Testis (tissue), 3 donors: ENCODE measurements around the gene ME2. TPM values are rescaled to one million over a fixed set of nuclear protein-coding genes. Genes with fewer than 3 reads are reported as not detected.
"Not testable (repeated sequence)": the region's sequence is repeated elsewhere in the genome, so short reads cannot be mapped to it uniquely, and the experiment has no call there.

ENCODE experiments used
- DNase-seq: peaks from one replicate; pipeline ENCODE4 v3.0.0-alpha.2; 2019
- H3K27ac ChIP-seq, 2 donors: fragments of 200-600 bp; sonication (generic); one replicate each; pipeline ENCODE4 v1.5.1; 2019
- H3K27me3 ChIP-seq: fragments of 200-600 bp; sonication (generic); one replicate; pipeline ENCODE4 v1.5.1; 2019
- H3K36me3 ChIP-seq: fragments of 200-600 bp; sonication (generic); one replicate; pipeline ENCODE4 v1.5.1; 2017; ENCODE audit warnings: low read depth; ENCODE audit errors: missing control alignments
- H3K4me1 ChIP-seq: fragments of 200-600 bp; sonication (generic); one replicate; pipeline ENCODE4 v1.5.1; 2019
- H3K4me3 ChIP-seq, 2 donors: fragments of 200-600 bp; sonication (generic); one replicate each; pipeline ENCODE4 v1.5.1; 2017 to 2019
- H3K9me3 ChIP-seq: fragments of 200-600 bp; sonication (generic); one replicate; pipeline ENCODE4 v1.5.1; 2017
- POLR2A ChIP-seq: fragments of 450-650 bp; IDR thresholded peaks from one replicate; pipeline ENCODE4 v1.6.1; 2017; ENCODE audit warnings: antibody characterized with exemption, mild to moderate bottlenecking, moderate library complexity
- WGBS, 2 donors: methylation state at CpG; one replicate each; pipeline ENCODE4 v1.1.5; 2018; 5-methylcytosine and 5-hydroxymethylcytosine counted together
- intact Hi-C: fragments of 100-400 bp; cut with DNase I; formaldehyde crosslinking; loops from one replicate; pipeline ENCODE4 v1.15.1; 2023; ENCODE audit warnings: low total_unique reads
- polyA plus RNA-seq: library from polyadenylated mRNA; stranded (reverse); fragments of 350-450 nt; fragmentation: Illumina TruSeq; extraction: RNeasy Lipid Tissue Mini Kit (QIAGEN cat#74804); gene quantifications from one replicate; pipeline ENCODE4 v1.2.3, GENCODE V29; 2014; ENCODE audit warnings: low read depth, low replicate concordance; ENCODE audit not compliant: insufficient read depth
- total RNA-seq, 2 donors: library from RNA; depleted of rRNA; stranded (reverse); fragments of >200 nt; gene quantifications; one replicate each; pipeline ENCODE4 v1.2.3, GENCODE V29; 2016
- TF ChIP-seq, protein P1 (sequence below), 3 experiments: fragments of 450-650 bp in 2 of 3; fragments of 200-600 bp in 1 of 3; sonication (generic) in 1 of 3; IDR thresholded peaks; one replicate each; pipeline ENCODE4 v1.5.1; 2016 to 2019; ENCODE audit warnings: antibody characterized with exemption in 3 of 3, mild to moderate bottlenecking in 2 of 3, moderate library complexity in 1 of 3

Gene ME2
- total and polyA plus RNA-seq, 3 donors from 2014 or later, result 49.2 to 101 (median 72.0) TPM

DNA sequence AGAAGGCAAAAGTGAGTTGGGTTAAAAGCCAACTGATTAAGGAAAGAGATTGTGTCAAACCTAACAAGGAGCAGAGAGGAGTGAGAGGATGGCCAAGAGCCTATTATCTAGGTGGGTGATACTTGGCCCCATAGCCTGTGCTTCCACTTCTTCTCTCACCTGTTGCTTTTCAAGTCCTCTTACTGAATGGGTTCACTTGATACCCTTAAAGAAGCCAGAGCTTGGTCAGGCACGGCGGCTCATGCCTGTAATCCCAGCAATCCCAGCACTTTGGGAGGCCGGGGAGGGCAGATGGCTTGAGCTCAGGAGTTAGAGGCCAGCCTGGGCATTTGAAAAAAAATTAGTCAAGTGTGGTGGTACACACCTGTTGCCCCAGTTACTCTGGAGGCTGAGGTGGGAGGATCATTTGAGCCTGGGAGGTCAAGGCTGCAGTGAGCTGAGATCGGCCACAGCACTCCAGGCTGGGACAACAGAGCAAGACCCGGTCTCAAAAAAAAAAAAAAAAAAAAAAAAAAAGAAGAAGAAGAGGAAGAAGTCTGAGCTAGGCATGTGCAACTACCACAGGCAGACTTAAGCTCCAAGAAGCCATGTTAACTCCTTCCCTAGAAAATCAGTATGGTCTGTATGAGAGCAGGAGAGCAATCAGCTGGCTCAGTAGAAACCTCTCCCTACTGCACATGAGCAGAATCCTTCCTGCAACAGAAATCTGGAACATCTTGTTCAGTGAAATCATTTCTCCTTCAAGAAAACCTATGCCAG, 28.4 kb upstream of the ME2 start:
- WGBS, 2 donors, result 83 to 98% methylated on average over 3 to 5 of the region's 5 CpGs

DNA sequence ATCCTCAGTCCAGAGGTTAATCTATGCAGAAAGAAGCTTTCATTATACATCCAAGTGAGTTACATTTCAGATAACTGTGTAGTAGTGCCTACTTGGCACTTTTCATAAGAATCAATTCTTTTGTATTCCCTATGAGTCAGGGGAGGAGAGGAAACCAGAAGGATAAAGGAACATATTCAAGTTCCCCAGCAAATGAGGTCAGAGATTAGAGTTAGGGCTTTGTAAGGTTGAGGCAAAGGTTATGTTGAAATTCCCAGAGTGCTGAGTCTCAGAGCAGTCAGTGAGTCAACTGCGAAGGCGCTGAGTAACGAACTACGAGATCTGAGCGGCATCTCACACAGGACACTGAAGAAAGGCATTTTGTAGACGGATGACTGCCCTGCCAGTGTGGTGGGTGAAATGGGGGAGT, 25.1 kb upstream of the ME2 start:
- Histone ChIP-seq H3K4me3 (no peak overlapping the region), H3K27ac (peak overlapping the region; percentile 55 to 75), H3K9me3 (no peaks in the 10 kb centered on the region), H3K4me1 (peaks cover 14% of the 10 kb centered on the region), H3K36me3 (no peaks in the 10 kb centered on the region), H3K27me3 (no peaks in the 10 kb centered on the region)
- TF ChIP-seq POLR2A, result no peak
- TF ChIP-seq, protein P1, sequence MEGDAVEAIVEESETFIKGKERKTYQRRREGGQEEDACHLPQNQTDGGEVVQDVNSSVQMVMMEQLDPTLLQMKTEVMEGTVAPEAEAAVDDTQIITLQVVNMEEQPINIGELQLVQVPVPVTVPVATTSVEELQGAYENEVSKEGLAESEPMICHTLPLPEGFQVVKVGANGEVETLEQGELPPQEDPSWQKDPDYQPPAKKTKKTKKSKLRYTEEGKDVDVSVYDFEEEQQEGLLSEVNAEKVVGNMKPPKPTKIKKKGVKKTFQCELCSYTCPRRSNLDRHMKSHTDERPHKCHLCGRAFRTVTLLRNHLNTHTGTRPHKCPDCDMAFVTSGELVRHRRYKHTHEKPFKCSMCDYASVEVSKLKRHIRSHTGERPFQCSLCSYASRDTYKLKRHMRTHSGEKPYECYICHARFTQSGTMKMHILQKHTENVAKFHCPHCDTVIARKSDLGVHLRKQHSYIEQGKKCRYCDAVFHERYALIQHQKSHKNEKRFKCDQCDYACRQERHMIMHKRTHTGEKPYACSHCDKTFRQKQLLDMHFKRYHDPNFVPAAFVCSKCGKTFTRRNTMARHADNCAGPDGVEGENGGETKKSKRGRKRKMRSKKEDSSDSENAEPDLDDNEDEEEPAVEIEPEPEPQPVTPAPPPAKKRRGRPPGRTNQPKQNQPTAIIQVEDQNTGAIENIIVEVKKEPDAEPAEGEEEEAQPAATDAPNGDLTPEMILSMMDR (IDR thresholded peaks at IDR 0.05), result no peak
- peak; percentile 68 for DNase-seq
- intact Hi-C loops, result no loop called here
- 58 to 76% methylated on average over 6 of the region's 6 CpGs for WGBS, 2 donors

More for the DNA sequence above, 28.4 kb upstream of the ME2 start:
- Histone ChIP-seq H3K4me1 (peaks cover 14% of the 10 kb centered on the region), H3K27me3 (no peaks in the 10 kb centered on the region), H3K36me3 (no peaks in the 10 kb centered on the region), H3K27ac (no peak overlapping the region), H3K9me3 (no peaks in the 10 kb centered on the region), H3K4me3 (no peak overlapping the region)
- intact Hi-C loops, result no loop called here
- no peak for DNase-seq
- TF ChIP-seq, protein P1 (IDR thresholded peaks at IDR 0.05), result no peak
- TF ChIP-seq POLR2A, result no peak

DNA sequence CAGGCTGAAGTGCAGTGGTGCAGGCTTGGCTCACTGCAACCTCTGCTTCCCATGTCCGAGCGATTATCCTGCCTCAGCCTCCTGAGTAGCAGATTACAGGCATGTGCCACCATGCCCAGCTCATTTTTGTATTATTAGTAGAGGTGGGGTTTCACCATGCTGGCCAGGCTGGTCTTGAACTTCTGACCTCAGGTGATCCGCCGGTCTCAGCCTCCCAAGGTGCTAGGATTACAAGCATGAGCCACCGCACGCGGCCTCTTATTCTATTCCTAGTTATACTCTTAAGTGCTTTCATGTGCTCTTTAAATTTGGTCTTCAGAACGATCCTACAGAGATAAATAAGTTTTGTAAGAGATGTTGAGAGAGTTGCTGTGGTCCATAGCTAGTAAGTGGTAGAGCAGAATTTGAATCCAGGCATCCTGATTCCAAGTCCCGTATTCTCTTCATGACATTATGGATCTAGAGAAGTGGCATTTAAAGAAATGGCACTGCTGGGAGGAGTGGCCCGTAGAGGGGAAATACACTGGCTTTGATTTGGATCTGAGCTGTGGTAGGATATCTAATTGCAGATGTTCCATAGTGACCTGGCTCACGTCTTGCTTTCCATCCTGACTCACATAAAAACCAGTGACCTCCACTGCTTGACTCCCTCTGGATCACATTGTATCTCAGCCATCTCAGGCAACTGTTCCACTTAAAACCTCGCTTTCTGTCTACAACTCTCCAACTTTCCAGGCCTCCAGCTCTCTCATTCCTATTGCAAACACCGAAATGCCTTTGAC, 22.8 kb upstream of the ME2 start:
- TF ChIP-seq, protein P1 (IDR thresholded peaks at IDR 0.05), result no peak
- no peak for TF ChIP-seq POLR2A
- no peaks in the 10 kb centered on the region for H3K9me3 ChIP-seq
- no peak overlapping the region for H3K27ac ChIP-seq
- no peaks in the 10 kb centered on the region for H3K36me3 ChIP-seq
- 76 to 89% methylated on average over 13 of the region's 13 CpGs for WGBS, 2 donors
- H3K4me3 ChIP-seq, result no peak overlapping the region
- DNase-seq, result no peak
- H3K27me3 ChIP-seq, result no peaks in the 10 kb centered on the region
- H3K4me1 ChIP-seq, result peaks cover 14% of the 10 kb centered on the region
- intact Hi-C loops, result no loop called here

DNA sequence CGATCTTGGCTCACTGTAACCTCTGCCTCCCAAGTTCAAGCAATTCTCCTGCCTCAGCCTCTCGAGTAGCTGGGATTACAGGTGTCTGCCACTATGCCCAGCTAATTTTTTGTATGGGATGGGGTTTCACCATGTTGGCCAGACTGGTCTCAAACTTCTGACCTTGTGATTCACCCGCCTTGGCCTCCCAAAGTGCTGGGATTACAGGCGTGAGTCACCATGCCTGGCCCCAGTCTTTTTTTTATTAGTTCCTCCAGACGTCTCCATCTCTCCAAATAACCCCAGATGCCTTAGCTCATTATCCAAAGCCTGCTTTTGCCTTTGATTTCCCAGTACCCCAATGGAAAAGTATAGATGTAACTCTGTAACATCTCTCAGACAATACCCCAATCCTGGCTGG, 21.8 kb upstream of the ME2 start:
- DNase-seq, intact Hi-C loops, H3K27me3 ChIP-seq, H3K4me3 ChIP-seq, H3K9me3 ChIP-seq, H3K27ac ChIP-seq, H3K36me3 ChIP-seq: not testable (repeated sequence)
- 73% methylated on average over 5 of the region's 5 CpGs for WGBS, 2 donors
- peaks cover 14% of the 10 kb centered on the region for H3K4me1 ChIP-seq

DNA sequence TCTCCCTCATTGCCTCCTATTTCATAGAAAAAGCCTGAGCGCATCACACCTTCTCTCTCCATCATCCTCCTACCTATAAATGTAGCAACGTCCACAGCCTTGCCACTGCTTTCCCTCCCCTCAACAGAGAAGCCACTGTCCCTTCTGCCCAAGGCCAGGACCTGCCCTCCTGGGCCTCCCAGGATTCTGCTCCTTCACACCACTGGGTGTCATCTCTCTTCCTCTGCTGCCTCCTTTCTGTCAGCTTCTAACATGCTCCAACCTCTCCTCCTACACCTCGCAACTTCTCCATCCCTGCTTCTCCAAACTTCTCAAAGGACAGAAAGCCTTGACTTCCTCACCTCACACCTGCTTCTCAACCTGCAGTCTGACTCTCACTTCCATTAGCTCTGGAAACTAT, 21.2 kb upstream of the ME2 start:
- H3K27ac ChIP-seq, result no peak overlapping the region
- no peak for TF ChIP-seq POLR2A
- TF ChIP-seq, protein P1 (IDR thresholded peaks at IDR 0.05), result peak in 1 of 3 experiments; percentile 4
- 59 to 65% methylated on average over 3 of the region's 3 CpGs for WGBS, 2 donors
- no peak overlapping the region for H3K4me3 ChIP-seq
- no peaks in the 10 kb centered on the region for H3K27me3 ChIP-seq
- H3K9me3 ChIP-seq, result no peaks in the 10 kb centered on the region
- intact Hi-C loops, result no loop called here
- no peaks in the 10 kb centered on the region for H3K36me3 ChIP-seq
- H3K4me1 ChIP-seq, result peaks cover 14% of the 10 kb centered on the region
- peak; percentile 71 for DNase-seq
